Stimulated activated CD4-positive, alpha-beta T cell treated with anti-CD3 and anti-CD28 coated beads, Interleukin-1b, Interleukin-23, amount 100 ng/mL, for 24 hours (primary cell): ENCODE data around the gene RBMS3.
"Not testable (repeated sequence)": the region's sequence is repeated elsewhere in the genome, so short reads cannot be mapped to it uniquely, and the experiment has no call there.

Experiments used
- DNase-seq, 4 experiments: peaks; one replicate each; pipeline ENCODE4 v3.0.0-alpha.2; 2020; ENCODE audit warnings: low read depth in 4 of 4, low spot score in 1 of 4

Gene RBMS3

DNA sequence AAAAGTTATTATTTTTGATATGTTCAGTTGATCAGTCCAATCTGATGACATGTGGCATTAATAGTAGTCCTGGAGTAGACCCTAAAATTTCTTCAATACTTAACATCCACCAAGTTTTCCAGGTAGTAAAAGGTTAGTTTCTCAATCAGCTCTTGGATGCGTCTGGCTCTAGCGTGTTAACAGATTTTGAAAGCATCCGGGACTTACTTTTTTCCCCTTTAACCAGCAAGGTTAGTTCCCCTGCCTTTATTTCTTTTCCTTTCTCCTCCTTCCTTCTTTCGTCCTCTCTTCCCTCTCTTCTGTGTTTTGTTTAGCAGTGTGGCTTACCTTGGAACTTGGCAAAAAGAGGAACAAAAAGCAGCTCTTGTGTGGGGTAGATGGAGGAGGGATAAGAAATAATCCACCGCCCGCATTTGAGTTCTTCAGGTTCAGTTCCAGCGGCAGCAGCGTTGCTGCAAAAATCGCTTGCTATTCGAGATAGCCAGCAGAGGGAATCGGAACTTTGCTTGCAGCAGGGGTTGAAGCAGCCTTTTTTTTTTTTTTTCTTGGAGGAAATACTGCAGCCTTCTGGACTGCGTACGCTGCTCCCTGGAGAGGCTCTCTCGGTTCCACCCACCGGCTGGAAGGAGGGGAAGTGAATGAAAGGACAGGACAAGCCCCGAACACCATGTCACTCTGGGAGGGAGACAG, at the start of gene RBMS3:
Gene RBMS3 (plus strand): TSS at position 668 of the 690 bp plus-strand sequence.
- DNase-seq: no peak

DNA sequence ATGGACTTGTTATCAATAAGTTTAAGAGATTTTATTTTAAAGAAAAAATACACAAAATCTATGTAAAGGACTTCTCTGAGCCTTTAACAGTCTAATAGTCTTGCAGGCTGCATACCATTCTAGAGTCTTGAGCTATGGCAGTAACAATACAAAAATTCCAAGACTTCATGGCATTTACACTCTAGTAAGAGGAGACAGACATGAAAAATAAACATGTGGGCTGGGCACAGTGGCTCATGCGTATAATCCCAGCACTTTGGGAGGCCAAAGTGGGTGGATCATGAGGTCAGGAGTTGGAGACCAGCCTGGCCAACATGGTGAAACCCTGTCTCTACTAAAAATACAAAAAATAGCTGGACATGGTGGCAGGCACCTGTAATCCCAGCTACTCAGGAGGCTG, 47.7 kb upstream of the RBMS3 start:
- not testable (repeated sequence) for DNase-seq

DNA sequence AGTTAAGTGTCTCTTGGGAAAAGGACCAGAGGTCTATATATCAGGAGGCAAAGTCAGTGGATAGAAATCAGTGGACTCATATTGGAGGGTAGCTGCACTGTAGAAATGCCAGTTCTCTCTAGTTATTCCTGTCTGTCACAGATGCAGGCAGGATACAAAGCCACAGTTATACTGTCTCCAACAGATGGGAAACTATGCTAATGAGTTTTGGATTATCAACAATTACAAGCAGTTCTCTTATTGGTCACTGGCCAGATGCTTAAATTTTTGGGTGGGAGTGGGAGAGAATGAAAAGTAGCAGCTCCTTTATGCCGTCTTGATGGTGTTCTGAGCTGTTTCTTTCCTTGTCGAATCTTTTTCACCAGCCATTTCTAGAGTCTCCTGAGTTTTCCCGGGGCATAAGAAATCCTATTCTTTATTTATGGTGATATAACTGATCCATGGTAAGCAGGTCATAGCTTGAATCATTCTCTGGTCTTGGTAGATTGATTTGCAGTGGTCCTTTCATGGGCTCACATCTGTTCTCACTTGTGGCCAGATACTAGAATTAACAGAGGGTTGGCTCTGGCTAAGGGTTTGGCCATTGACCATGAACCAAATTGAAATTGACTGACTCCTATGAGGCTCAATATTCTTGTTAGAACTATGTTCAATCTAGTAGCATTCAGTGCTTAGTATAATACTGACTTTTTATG, 44.6 kb upstream of the RBMS3 start:
- DNase-seq: no peak

DNA sequence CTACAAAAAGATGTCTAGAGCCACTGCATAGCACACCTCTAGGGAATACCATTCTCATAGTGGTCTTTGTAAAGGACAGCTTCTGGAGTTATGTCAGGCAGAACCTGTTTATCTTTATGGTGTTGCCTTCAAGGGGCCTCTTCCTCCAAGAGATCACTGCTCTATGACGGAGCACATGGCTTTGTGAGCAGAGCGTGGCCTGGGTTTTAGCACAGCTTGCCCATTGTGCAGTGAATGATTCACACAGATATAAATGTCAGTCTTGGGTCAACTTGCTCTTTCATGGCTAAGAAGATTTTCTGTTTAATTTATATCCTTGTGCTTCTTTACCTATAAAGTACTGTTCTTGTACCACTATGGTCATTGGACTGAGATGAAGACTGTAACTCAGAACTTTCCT, 41.5 kb upstream of the RBMS3 start:
- DNase-seq: no peak

DNA sequence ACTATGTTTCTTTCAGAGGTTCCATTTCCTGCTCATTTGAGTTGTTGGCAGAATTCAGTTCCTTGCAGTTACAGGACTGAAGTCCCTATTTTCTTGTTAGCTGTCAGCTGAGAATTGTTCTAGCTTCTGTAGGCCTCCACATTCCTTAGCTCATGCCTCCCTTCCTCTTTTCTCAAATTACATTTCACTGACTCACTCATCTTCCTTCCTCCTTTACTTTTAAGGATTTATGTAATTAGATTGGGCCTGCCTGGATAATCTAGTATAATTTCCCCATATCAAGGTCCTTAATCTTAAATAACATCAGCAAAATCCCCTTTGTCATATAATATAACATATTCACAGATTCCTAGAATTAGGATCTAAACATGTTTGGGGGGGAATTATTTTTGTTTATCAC, 40.6 kb upstream of the RBMS3 start:
- no peak for DNase-seq

DNA sequence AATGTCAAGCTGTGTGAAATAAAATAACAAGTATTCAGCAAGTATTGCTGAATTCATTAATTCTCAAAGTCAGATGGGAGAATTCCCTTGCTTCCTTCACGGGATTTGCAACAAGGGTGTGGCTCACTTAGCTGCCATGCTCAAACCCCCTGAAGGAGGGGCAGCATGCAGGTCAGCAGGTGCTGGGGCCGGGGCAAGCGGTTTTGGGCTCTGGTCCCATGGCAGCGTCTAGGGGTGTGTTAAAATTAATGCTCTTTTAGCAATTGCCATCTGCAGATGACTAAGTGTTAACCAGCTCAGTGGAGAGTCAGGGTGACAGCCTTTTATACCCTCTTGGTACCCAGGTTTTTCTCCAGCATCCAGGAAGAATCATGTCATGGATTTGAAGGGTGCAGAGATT, 40.0 kb upstream of the RBMS3 start:
- DNase-seq: no peak

DNA sequence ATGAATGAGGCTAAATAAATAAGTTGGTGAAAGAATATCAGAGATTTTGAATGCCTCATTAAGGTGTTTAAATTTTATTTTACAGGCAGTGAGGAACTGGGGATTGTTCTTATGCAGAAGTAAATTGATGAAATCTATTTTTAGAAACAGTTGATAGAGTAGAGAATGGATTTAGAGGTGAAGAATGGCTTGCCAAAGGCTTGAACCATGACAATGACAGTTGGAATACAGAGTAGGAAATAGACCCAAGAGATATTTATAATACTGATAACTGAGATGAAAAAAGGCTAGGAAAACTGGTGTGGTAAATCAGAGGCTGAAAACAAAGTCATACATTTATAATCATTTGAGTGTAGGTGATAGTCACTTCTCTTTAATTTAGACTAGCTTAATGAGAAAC, 39.0 kb upstream of the RBMS3 start:
- no peak for DNase-seq

DNA sequence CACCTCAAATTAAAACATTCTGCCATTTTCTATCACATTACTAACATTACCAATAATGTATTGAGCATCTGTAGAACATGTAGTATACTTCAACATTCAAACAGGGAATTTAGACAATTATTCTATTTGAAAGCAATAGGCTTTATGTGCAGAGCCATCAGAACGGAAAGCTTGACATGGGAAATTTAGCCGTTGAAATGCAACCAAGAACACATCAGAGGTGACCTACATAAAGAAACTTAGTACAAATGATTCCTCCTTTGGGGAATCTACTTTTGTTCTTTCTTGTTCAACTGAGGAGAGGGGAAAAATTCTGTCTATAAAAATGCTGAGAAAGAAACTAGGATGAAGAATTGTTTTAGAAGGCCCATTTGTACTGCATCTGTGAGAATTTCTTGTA, 38.6 kb upstream of the RBMS3 start:
- DNase-seq: no peak

DNA sequence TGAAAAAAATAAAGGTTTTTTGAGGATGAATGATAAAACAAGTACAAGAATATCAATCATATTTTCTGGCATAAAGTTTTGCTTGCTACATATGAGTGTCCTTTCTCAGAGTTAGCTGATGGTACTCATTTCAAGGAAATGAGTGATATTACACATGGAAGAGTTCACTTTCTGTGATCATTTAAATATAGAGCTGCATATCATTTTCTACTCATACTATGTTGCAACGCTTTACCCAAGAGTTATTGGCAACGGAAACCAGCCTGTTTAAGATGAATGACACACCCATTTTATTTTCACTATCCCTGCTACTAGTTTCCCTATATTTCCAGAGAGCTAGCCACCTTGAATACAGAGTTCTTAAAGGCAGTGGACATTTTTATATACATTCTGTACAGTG, 35.4 kb upstream of the RBMS3 start:
- DNase-seq: no peak

DNA sequence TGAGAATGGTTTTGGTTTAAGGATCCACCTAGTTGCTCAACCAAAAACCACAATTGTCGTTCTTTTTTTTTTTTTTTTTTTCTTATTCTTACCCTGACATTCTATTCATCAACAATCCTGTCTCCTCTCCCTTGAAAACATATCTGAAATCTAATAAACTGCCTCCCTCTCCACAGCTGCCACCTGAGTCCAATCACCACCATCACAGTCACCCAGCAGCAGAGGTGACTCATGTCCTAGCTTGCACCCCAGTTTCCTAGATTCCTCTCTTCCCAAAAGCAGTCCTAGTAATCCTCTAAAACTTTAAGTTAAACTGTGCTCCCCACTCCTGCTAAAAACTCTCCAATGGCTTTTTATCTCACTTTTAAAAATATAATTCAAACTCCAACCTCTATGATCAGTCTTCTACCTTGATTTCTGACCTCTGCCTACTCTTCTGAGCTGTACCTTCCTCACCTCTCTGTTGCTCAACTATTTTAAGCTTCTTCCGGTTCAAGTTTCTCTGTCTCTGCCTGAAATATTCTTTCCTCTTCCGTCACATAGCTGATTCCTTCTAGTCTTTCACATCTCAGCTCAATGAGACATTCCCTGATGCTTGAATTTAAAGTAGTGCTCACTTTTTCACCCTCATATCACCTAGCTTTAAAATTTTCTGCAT, 33.7 kb upstream of the RBMS3 start:
- no peak for DNase-seq

DNA sequence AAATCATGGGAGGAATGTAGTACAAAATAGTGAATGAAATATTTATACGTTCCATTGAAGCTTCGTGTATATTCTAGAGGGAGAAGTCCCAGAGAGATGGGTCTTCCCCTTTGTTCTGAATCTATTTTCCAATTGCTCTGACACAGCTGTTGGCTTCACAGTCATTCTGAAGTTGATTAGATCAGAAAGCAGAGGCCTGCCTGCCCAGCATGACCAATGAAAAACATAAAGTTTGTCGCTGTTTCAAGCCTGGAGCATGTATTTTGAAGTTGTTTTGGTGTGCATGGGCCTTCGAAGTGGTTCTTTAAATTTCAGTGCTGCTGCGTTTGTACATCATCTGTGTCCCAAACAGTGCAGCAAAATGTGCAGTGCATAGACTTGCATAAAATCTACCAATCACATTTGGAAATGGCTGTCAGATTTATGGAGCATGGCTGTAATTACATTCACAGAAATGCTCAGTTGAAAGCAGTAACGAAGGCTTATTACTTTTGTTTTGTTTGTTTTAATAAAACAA, 31.0 kb upstream of the RBMS3 start:
- no peak for DNase-seq

DNA sequence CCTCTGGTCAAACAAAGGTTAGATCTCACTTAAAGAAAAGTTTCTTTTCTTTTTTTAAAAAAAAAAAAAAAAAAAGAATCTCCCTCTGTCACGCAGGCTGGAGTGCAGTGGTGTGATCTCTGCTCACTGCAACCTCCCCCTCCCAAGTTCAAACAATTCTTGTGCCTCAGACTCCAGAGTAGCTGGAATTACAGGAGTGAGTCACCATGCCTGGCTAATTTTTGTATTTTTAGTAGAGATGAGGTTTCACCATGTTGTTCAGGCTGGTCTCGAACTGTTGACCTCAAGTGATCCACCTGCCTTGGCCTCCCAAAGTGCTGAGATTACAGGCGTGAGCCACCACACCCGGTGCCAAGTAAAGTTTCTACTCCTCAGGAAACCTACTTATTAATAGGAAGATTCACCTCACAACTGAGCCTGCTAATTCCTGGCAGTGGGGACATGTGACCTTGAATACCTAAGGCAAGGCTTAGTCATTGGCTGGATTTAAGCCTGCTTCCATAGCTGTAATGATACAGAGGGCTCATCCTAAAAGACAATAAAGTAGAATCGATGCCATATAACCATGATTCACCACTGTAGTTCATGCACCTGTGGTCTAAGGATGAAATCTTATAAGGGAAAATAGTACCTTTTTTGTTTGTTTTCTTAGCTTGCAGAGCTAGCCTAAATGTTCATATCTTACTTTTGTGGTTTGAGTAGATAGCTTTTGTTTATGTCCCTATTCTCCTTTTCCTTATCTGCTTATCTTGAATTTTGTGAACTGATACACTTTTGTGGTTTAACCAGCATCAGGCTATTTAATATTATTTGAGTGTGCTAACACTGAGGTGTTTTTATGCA, 24.8 kb upstream of the RBMS3 start:
- DNase-seq: no peak

DNA sequence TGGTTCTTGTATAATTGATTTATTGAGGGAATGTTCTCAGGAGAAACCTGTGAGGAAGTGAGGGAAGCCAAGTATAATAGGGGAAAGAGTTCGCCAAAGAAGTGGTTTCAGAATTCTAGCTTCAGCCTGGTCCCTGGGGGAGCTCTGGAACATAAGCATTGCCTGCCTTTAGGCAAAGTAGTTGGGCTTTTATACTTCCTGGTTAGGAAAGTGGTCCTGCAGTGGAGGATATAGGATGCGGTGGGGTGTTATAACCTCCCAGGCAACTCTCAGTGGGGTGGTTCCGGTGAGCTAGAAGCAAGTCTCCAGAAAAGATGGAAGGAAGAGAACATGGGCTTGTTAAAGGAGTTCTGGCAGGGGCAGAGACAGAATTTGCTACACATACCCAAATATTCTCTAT, 22.7 kb upstream of the RBMS3 start:
- DNase-seq: no peak

DNA sequence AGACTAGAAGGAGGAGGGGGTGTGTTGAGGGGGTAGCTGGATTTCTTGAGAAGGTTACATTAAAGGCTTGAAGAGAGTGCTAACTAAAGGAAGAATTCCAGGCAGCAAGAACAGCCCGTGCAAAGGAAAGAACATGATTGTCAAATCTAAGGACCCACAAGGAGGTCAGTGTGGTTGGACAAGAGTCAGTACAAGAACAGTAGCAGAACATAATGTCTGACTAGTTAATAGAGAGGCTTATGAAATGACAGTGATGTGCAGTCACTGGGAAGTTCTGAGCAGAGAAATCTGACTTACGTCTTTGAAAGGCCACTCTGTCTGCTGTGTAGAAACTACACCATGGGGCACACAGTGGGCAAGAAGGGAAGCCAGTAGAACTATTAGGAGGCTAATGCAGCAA, 19.8 kb upstream of the RBMS3 start:
- no peak for DNase-seq

DNA sequence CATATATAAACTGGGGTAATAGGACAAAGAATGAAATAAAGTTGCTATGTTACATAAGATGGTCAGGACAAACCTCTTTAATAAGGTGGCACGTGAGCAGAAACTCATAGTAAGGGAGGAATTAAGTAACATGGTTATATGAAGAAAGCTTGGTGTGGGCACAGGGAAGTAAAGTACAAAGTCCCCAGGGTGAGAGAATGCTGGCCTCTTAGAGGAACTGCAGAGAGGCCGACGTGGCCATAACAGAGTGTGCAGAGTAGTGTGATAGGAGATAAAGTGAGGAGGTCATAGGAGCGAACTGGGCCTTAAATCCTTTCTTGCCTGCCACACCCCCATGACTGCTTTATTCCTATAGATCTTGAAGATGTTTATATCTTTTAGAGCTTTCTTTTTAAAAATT, 17.4 kb upstream of the RBMS3 start:
- DNase-seq: no peak

DNA sequence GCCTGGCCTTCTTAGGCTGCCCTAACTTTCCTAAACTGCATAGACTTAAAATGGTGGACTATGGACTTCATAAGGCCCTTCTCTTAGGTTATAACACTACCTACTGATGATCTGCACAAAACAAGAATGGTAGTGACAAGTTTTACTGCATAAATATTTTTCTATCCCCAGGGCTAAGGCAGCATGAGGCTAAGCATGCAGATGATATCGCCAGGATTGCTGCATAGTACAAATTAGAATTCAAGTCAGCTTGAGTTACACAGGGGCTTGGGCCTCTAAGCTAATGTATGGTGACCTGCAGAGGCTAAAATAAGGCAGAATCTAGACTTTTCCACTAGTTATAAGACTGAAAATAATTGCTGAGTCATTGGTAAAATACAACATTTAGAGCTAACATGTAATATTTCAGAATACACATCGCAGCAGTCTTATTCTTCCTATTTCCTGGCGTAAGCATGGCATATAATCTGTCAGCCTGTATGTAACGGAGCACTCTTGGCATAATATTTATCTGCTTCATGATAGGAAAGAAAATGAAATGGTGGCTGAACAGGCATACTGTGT, 15.3 kb upstream of the RBMS3 start:
- DNase-seq: no peak

DNA sequence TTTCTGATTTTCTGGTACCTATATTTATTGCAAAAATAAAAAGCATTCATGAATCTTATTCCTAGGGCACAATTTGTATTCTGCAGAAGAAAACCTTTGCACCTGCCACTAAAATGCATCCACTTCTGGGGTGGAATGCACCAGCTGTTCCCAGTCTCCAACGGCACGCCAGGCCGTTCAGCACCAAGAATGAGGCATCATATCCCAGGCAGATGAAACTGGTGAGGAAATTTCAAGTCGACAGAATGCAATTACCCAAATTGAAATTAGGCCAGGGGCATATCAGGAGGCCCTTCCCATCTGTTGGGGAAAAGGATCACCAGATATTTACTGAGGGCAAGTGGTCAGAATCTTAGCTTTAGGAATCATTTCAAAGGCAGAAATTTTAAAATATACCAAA, 13.6 kb upstream of the RBMS3 start:
- no peak for DNase-seq

DNA sequence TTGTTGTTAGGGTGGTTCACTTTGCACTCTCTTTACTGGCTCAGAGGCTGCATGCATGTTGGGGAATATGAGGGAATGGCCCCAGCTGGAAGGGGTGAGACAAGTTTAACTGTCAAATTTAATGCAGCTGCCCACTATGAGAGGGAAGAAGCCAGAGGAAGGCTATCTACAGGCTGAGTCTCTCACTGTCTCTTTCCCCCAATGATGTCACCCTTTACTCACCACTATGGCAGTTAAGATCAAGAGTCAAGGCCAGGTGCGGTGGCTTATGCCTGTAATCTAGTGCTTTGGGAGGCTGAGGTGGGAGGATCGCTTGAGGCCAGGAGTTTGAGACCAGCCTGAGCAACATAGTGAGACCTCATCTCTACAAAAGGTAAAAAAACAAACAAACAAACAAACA, 12.2 kb upstream of the RBMS3 start:
- no peak for DNase-seq

DNA sequence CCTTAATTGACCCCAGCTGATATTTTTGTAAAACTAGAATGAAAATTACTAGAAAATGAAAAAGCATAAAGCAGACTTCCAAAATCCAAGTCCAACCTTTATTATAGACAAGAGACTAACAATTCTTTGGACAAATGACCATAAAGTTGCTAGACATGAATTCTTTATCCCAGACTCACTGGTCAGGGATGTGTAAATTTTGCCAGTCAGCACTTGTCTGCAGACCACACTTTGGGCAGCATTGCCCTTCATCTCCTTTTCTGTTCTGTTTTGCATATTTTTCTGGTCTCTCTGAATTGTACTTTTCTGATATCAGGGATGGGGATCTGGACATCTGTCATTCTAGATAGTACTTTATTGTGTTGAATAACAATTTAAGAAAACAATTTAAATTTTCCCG, 10.1 kb upstream of the RBMS3 start:
- DNase-seq: no peak

DNA sequence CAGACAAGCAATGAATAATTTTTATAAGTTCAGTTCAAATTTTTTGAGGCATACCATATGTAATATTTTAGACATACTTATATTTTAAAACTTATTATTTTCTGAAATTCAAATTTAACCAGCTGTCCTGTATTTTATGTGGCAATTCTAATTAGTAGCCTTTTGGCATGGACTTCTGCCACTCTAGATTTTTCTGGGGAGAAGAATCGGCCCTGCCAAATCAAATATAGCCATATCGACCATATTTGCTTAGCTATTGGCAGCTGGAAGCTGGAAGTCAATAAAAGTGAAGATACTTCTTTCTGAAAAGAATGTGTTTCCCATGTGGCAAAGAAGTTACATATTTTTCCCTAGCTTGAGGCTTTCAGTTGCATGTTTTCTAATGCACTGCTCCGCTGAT, 9.4 kb upstream of the RBMS3 start:
- no peak for DNase-seq

DNA sequence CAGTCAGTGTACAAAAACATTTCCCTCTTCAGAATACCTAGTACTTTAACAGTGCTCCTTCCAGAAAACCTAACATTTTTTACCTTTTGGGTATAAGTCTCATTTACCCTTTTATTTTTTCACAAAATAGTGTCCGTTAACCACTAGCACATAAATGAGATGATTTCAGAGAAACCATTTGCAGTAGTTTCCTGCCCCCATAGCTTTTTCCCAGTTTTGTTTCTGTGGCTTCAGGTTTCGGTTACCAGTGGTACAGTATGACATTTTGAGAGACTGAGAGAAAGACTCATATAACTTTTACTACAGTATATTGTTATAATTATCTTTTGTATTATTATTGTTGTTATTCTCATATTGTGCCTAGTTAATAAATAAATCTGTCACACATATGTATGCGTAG, 6.2 kb upstream of the RBMS3 start:
- DNase-seq: no peak
